GM21390 (cell line): ENCODE data around the gene SRGAP1.
"Not testable (repeated sequence)": the region's sequence is repeated elsewhere in the genome, so short reads cannot be mapped to it uniquely, and the experiment has no call there.

Experiments
- ATAC-seq: cut with Tn5 transposase; IDR thresholded peaks from one replicate; pipeline ENCODE4 v1.9.1; 2021; ENCODE audit not compliant: unreplicated experiment

The SRGAP1 gene

DNA sequence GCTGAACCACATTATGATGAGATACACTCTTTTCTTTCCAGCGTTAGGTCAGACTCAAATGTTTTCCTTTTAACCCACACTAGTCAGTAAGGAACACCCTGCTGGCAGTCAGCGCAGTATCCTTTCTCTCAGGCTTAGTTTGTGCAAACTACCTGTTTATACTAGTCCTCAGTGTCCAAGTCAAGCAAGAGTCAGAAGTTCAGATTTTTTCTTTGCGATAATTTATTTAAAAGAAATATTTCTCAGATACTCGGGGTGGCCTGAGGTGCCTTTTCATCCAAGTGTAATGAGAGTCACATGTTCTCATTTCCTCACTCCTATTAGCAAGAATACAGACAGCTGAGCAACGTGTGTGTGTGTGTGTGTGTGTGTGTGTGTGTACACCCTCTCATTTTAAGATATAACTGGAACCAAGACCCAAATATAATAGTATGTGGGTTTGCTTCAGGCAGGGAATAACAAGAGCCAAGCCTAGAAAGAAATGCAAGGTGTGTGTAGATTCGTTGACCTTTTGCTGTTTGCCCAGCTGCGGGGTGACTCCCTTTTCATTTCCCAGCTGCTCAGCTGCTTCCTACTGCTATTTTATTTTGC, 194.9 kb downstream of the SRGAP1 start:
- ATAC-seq: no peak

DNA sequence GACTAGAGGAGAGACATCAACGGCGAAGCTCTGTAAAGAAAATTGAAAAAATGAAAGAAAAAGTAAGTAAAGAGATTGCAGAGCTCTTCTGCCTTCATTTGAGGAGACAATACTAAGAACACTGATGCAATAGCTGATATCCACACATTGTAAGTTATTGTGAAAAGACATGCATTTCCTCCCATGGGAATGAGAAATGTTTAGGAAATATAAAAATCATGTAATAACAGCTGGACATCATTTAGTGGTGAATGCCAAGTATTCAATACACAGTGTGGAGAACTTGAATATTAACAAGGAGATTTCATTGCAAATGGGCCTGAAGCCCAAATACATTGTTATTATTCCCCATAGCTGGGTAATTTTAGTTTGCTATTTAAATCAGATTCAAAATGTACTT, 198.4 kb downstream of the SRGAP1 start:
- ATAC-seq: no peak

DNA sequence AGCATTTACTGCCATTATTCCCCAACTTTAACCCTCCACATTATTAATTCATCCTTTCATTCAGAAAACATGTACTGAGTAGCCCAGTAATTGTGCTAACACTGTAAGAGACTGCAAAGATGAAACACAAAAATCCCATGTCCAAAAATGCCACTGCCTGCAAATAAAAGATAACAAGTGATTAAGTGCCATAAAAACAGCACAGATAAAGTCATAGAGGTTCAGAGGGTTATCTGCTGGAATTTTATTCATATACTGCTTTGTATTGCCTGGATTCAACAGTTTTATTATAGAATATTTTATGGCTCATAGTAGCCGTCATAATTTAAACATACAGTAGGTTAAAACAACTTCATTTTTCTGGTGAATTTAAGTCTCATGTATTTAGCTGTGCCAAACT, 199.7 kb downstream of the SRGAP1 start:
- no peak for ATAC-seq

DNA sequence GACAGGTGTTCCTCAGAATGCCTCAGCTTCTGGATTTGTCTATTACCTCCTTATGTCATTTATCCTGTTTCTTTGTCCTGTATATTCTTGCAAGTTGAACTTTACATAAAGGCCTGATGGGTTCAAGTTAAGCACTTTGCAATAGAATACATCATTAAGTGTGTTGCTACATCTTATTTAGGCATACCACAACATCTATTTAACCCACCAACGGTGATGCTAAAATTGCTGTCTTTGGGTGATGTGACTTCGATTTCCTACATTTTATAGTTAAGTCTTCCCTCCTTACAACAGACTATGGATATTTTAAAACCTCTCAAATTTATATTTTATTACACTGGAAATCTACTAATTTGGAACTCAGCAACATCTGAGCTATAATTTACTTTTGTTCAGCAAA, 206.6 kb downstream of the SRGAP1 start:
- ATAC-seq: no peak

DNA sequence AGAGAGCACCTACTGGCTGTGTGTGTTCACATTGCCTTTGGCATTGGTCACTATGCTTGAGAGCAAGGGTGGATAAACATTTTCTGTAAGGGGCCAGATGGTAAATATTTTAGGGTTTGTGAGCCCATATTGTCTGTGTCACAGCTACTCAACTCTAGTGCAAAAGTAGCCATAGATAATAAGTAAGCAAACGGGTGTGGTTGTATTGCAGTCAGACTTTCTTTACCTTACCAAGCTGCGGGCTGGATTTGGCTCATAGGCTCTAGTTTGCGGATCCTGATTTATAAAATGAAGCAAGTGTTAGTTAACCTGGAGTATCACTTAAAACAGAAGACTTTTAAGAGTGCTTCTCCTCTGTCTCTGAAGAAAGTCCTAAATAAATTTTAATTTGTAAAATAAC, 208.6 kb downstream of the SRGAP1 start:
- no peak for ATAC-seq

DNA sequence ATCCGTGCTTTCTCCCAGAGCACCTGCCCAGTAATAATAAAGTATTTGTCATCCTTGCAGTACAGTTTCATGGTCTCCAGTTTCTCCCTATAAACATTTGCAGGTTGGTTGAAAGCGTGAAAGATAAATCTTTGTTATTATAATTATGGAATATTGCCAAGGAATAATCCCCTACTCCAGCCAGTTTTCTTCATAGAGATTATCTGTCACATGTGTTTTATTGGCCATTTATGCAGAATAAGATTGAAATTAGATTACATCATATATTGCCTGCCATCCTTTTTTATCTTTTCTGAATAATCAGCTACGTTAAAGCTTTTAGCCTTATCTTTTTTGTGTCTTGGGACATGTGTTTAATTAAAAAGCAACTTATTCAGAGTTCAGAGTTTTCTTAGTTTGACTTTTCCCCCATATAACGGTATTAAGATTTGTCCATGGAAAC, 209.6 kb downstream of the SRGAP1 start:
- ATAC-seq: no peak

DNA sequence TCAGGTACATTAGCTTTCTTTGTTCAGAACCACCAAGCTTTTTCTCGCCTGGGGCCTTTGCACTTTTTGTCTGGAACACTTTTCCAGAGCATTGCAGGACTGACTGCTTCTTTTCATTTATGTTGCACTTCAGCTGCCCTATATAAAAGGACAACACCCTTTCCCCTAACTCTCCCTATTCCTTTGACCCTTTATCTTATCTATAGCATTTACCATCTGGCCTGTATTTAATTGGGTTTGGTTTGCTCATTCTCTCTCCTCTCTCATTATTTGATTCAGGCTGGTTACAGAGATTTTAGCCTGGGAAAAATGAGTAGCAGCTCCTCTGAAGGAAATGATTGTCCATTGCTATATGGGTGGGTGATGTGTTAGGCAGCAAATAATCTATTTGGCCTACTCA, 212.2 kb downstream of the SRGAP1 start:
- no peak for ATAC-seq

DNA sequence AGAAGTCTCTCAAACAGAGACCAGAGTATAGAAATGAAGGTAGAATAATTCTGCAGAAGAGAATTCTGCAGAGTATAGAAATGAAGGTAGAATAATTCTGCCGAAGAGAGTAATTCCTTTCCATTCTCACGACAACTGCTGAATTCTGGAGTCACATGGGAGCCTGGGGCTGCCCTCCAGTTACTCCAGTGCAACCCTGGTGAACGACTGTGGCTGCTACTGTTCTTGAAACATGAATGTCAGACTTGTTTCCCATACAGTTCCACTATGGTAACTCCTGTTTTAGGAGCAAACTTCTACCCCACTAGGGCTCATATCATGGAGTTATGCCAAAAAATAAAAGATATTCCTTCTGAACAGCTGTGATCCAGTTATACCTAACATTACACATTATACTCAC, 213.2 kb downstream of the SRGAP1 start:
- no peak for ATAC-seq

DNA sequence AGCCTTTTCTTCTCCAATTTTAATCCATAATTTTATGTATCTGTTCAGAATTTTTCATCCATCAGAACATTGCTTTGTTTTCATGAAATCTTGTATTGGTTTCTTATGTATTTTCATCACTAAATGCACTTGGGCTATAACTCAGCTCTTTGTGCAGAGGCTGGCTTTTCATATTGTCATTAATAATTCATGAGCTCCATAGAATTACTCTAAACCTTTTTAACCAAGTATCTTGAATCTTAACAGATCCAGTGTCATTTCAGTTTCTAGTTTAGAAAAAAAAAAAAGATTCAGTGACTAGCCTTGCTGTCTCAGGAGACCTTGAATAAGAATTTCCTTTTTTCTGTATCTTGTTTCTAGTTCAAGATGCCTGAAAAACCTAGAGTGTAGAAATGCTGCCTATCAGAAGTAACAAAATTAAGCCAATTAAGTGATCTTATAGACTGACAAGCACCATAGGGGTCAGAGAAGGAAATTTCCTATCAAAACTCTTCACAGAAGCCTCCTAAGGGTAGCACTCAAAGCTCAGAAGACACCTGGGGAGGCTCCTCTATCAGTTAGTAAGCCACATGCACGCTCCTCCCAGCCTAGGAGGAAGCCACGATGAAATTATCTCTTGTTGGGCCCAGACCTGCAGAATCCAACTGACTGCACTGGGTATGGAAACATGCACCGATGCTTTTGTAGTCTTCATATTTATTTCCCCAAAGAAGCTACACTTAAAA, 214.2 kb downstream of the SRGAP1 start:
- no peak for ATAC-seq

DNA sequence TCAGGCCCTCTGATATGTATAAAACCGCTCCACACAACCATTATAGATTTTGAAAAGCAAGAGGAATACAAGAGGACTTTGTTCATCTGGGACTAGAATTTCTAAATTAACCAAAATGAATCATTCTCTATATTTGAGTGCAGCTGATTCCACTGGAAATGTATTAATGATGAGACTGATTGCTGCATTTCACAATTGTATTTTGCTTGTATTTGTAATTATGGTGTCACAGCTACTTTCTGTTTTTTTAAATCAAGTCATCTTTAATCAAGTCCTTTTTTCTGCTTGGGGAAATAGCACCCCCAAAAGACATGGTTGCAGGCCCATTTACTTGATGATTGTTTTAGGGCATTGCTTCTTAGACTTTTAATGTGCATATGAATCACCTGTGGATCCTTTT, 215.2 kb downstream of the SRGAP1 start:
- no peak for ATAC-seq

DNA sequence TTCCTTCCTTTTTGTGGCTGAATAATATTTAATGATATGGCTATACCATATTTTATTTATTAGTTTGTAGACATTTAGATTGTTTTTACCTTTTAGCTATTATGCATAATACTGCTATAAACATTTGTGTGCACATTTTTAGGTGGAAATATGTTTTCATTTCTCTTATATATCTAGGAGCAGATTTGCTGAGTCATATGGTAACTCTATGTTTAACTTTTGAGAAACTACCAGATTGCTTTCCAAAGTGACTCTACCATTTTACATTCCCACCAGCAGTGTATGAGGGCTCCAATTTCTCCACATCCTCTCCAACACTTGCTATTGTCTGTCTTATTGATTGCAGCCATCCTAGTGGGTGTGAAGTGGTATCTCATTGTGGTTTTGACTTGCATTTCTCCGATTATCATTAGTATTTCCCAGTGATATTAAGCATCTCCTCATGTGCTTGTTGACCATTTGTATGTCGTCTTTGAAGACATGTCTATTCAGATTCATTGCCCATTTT, 217.4 kb downstream of the SRGAP1 start:
- no peak for ATAC-seq

DNA sequence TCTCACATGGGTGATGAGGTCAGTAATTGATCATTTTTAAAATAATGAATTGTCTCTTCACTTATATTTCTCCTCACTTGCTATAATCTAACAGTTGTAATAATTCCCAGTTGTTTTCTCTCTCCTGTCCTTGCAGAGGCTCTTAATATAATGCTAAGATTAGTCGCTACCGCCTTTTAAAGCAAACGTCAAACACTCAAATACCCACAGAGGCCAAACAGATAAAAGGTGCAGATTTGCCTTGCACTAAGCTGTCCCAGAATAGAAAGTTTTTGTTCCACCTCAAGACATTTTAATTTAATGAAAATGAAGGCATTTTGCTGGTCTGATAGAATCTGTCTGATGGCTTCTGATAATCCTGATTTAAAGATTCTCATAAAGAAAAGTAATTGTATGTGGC, 218.6 kb downstream of the SRGAP1 start:
- no peak for ATAC-seq

DNA sequence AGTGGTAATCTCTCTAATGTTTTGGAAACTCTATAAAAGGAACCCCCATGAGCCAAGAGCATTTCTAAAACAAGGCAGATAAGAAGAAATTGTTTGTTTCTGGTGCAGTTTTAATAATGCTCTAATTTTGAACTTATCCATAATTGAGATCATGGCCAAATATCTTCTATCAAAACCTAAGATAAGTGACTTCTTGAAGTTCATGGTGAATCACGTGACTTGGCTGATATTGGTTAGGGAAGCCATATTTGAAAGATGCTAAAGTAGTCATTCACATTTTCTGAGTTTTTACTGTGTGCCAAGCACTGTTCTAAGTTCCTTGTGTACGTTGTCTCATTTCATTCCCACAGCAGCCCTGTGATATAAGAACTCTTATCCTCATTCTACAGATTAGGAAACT, 219.7 kb downstream of the SRGAP1 start:
- ATAC-seq: no peak

DNA sequence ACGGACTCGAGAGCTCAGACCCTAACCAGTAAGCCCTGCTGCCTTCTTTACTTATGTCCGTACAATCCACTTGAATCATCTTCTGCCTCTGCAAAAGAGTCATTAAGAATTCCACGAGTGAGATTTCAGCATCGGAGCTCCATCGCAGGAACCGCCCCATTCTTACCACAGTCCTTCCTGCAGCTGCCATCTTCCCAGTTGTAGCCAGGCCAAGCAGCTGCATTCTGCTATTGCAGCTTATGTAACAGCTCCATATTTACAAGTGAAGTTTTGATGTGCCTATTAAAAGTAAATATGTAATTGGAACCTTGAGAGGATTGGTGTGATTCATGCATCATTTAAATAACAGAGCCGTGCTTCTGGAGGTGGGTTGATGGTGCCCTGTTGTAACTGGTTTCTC, 220.2 kb downstream of the SRGAP1 start:
- no peak for ATAC-seq

DNA sequence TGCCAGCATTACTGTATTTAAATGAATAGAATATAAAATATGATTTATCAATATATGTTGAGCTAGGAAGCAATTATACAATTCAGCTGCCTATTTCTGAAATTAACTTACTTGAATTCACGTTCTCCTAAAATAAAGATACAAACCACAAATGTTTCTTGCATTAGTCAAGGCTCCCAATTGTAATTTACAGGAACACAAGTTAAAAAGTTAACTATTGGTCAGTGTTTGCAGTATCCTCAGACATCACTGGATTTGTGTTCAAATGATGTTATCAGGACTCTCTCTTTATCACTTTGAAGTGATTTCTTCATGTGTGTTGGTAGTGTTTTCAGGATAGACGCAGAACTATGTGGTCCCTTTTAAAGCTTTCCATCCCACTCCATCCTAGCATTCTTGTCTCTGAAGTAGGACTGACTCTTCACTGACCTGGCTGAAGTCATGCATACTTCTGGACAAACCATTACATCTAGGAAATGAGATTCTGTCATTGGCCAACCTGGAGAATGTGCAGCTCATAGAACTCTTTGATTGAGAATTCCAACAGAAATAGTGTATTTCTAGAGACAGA, 221.5 kb downstream of the SRGAP1 start:
- ATAC-seq: no peak

DNA sequence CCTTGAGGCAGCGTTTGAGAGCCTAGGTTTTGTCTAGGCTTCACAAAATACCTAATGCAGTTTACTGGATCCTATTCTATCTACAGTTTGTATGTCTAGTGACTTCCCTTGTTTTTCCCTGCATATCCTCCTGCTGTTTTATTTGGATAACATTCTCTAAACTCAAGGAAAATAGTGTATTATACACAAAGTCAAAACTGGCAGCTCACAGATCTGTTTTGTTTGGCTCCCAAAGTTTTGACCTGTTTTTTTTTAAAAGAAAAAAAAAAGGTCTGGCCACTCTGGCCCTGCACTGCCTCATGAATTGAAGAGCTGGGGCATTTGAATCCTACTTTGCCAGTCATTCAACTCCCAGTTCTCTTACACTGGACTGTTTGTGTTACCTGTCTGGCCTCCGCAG, 222.3 kb downstream of the SRGAP1 start:
- ATAC-seq: no peak

DNA sequence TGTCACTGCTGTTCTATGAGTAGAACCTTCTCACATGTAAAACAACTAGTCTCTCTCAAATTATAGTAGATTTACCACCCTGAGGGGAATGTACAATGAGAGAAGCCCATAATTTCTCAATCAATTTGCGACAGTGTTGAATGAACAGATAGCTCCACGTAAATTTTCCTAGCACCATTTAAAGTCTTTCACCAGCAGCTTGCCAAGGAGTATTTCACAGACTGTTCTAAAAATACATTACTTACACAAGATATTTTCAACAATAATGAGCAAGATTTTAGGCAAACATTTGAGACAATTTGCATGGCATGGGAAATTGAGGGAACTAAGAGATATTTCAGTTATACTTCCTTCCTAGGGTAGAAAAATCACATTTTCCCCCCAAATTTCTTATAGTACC, 226.0 kb downstream of the SRGAP1 start:
- no peak for ATAC-seq

DNA sequence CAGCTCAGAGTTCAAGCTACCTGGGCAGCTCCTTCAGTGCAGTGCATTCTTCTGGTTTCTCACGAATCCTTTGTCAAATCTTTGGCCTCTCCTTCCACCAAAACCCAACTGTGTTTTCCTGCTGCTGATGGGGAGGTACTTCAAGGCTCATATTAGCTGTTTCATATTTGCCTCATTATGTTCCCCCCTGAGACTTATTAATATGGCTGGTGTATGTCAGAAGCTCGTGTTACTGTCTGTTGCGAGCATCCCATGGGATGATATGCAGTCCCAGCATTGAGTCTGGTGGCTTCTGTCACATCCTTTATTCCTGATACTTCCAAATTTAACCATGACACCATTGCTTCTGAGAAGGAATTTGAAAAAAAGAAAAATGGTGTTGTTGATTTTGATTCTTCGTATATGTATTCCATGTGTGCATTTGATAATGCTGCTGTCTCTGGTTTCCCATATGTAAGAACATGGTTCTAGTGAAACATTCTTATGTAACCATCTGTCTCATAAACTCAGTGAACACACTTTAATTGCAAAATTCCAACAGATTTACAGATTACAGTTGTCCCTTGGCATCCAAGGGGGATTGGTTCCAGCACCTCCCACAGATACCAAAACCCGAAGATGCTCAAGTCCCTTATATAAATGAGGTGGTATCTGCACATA, 228.5 kb downstream of the SRGAP1 start:
- ATAC-seq: no peak

DNA sequence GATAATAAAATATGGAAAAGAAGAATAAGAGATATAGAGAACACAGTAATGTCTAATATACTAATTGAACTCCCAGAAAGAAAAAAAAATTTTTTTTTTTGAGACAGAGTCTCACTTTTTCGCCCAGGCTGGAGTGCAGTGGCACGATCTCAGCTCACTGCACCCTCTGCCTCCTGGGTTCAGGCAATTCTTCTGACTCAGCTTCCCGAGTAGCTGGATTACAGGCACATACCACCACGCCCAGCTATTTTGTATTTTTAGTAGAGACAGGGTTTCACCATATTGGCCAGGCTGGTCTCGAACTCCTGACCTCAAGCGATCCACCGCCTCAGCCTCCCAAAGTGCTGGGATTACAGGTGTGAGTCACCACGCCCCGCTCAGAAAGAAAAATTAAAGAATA, 232.1 kb downstream of the SRGAP1 start:
- not testable (repeated sequence) for ATAC-seq

DNA sequence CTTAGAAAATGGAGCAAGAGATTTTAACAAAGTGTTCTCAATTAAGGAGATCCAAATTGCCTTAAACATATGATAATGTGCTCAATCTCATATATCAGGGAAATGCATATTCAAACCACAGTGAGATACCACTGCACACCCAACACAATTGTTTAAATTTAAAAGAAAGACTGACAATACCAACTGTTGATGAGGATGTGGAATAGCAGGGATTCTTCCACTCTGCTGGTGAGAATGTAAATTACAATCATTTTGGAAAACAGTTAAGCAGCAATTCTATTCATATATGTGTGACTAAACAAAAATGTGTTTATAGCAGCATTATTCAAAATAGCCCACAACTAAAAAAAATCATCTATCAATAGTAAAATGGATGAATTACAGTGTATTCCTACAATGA, 233.4 kb downstream of the SRGAP1 start:
- ATAC-seq: no peak

DNA sequence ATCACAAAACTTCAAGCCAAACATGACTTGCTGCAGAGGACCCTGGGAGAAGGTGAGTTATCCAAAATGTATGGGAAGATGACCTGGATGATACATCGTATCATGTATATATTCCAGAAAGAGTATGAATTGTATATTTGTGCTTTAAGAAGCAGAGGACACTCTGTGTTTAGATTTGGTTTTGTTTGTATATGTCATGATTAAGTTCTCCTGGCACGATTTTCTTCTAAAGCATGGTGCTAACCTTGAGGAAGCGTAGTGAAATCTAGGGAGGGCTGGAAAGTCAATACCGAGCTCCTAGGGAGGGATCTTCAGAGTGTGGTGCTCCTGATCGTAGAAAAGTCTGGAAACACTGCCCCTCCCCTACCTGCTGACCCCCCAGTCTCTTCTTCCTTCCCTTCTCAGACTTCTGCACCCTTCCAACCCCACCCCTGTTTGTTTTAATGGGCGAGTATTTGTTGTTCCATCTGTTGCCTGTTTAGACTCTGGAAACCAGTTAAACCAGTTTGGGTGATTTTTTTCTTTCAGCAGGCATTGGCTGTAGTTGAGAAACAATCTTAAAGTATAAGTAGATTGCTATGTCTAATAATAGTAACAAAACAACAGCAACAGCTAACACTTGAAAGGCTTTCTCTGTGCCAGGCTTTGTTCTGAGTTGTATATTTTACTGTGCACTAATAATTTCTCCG, 236.0 kb downstream of the SRGAP1 start:
- no peak for ATAC-seq
